Skeletal muscle satellite cell (primary cell): ENCODE measurements around the gene IL1RAPL2.

Experiments
- H3K27me3 ChIP-seq: 2 replicates; pipeline ENCODE4 v1.7.0; 2013; ENCODE audit warnings: low read length; ENCODE audit not compliant: control insufficient read depth, insufficient read depth
- H3K36me3 ChIP-seq: 2 replicates; pipeline ENCODE4 v1.7.0; 2013; ENCODE audit warnings: mild to moderate bottlenecking, control low read depth, low read length; ENCODE audit not compliant: insufficient read depth
- H3K4me1 ChIP-seq: 2 replicates; pipeline ENCODE4 v1.7.0; 2013; ENCODE audit warnings: low read length; ENCODE audit not compliant: control insufficient read depth, insufficient read depth
- H3K4me2 ChIP-seq: 2 replicates; pipeline ENCODE4 v1.7.0; 2013; ENCODE audit warnings: mild to moderate bottlenecking, low read length
- H3K4me3 ChIP-seq: 2 replicates; pipeline ENCODE4 v1.7.0; 2013; ENCODE audit warnings: low read length
- H3K9ac ChIP-seq: 2 replicates; pipeline ENCODE4 v1.7.0; 2013; ENCODE audit warnings: mild to moderate bottlenecking, low read depth, low read length, moderate library complexity
- H3K9me3 ChIP-seq: replicated peaks from 2 replicates; pipeline ENCODE4 v1.7.0; 2013; ENCODE audit warnings: mild to moderate bottlenecking, control low read depth, low read length

IL1RAPL2 gene

GRCh38 chrX:105703876-105704275, 1137.9 kb downstream of the IL1RAPL2 start:
- peaks cover 13% of the 10 kb centered on the region for H3K4me1 ChIP-seq
- no peaks in the 10 kb centered on the region for H3K36me3 ChIP-seq
- no peak overlapping the region for H3K4me2 ChIP-seq
- no peak overlapping the region for H3K9ac ChIP-seq
- H3K9me3 ChIP-seq: no peaks in the 10 kb centered on the region
- H3K4me3 ChIP-seq: no peak overlapping the region
- H3K27me3 ChIP-seq: peaks cover 3% of the 10 kb centered on the region

GRCh38 chrX:105706041-105706440, 1140.0 kb downstream of the IL1RAPL2 start:
- Histone ChIP-seq H3K4me2 (no peak overlapping the region), H3K9me3 (no peaks in the 10 kb centered on the region), H3K9ac (no peak overlapping the region), H3K4me1 (peaks cover 6% of the 10 kb centered on the region), H3K36me3 (no peaks in the 10 kb centered on the region), H3K4me3 (no peak overlapping the region), H3K27me3 (peaks cover 6% of the 10 kb centered on the region)

- Histone ChIP-seq H3K9ac (no peak overlapping the region), H3K9me3 (no peaks in the 10 kb centered on the region), H3K4me1 (no peaks in the 10 kb centered on the region), H3K27me3 (peaks cover 7% of the 10 kb centered on the region), H3K36me3 (no peaks in the 10 kb centered on the region), H3K4me2 (no peak overlapping the region), H3K4me3 (no peak overlapping the region)
These were observed 1145.8 kb downstream of the IL1RAPL2 start for GRCh38 chrX:105711805-105712204.

- H3K4me2 ChIP-seq: no peak overlapping the region
- no peaks in the 10 kb centered on the region for H3K4me1 ChIP-seq
- peaks cover 5% of the 10 kb centered on the region for H3K27me3 ChIP-seq
These were observed 1149.7 kb downstream of the IL1RAPL2 start for GRCh38 chrX:105715746-105716145.

GRCh38 chrX:105723966-105724735, 1158.2 kb downstream of the IL1RAPL2 start:
- no peak overlapping the region for H3K4me2 ChIP-seq
- H3K9ac ChIP-seq: no peak overlapping the region
- peaks cover 25% of the 10 kb centered on the region for H3K27me3 ChIP-seq
- no peaks in the 10 kb centered on the region for H3K4me1 ChIP-seq
- H3K4me3 ChIP-seq: no peak overlapping the region
- H3K36me3 ChIP-seq: no peaks in the 10 kb centered on the region
- no peaks in the 10 kb centered on the region for H3K9me3 ChIP-seq

More at GRCh38 chrX:105715746-105716145, 1149.7 kb downstream of the IL1RAPL2 start:
- Histone ChIP-seq H3K36me3 (no peaks in the 10 kb centered on the region), H3K4me3 (no peak overlapping the region), H3K9me3 (no peaks in the 10 kb centered on the region), H3K9ac (no peak overlapping the region)

GRCh38 chrX:105725228-105725627, 1159.2 kb downstream of the IL1RAPL2 start:
- no peak overlapping the region for H3K4me2 ChIP-seq
- H3K27me3 ChIP-seq: peaks cover 25% of the 10 kb centered on the region
- H3K36me3 ChIP-seq: no peaks in the 10 kb centered on the region
- H3K4me1 ChIP-seq: no peaks in the 10 kb centered on the region
- no peaks in the 10 kb centered on the region for H3K9me3 ChIP-seq
- no peak overlapping the region for H3K4me3 ChIP-seq
- no peak overlapping the region for H3K9ac ChIP-seq

GRCh38 chrX:105738162-105738561, 1172.2 kb downstream of the IL1RAPL2 start:
- Histone ChIP-seq H3K36me3 (no peaks in the 10 kb centered on the region), H3K4me3 (no peak overlapping the region), H3K27me3 (peaks cover 21% of the 10 kb centered on the region), H3K4me1 (no peaks in the 10 kb centered on the region), H3K9me3 (no peaks in the 10 kb centered on the region), H3K9ac (no peak overlapping the region), H3K4me2 (no peak overlapping the region)

GRCh38 chrX:105744291-105744690, 1178.3 kb downstream of the IL1RAPL2 start:
- Histone ChIP-seq H3K36me3 (no peaks in the 10 kb centered on the region), H3K9me3 (no peaks in the 10 kb centered on the region), H3K9ac (no peak overlapping the region), H3K4me1 (no peaks in the 10 kb centered on the region), H3K27me3 (peaks cover 22% of the 10 kb centered on the region), H3K4me3 (no peak overlapping the region), H3K4me2 (no peak overlapping the region)

GRCh38 chrX:105744946-105745345, 1178.9 kb downstream of the IL1RAPL2 start:
- Histone ChIP-seq H3K4me1 (no peaks in the 10 kb centered on the region), H3K36me3 (no peaks in the 10 kb centered on the region), H3K4me3 (no peak overlapping the region), H3K9me3 (no peaks in the 10 kb centered on the region), H3K27me3 (peaks cover 22% of the 10 kb centered on the region), H3K4me2 (no peak overlapping the region), H3K9ac (no peak overlapping the region)

- no peaks in the 10 kb centered on the region for H3K36me3 ChIP-seq
- H3K9me3 ChIP-seq: no peaks in the 10 kb centered on the region
- H3K9ac ChIP-seq: no peak overlapping the region
- no peaks in the 10 kb centered on the region for H3K4me1 ChIP-seq
- peaks cover 22% of the 10 kb centered on the region for H3K27me3 ChIP-seq
- no peak overlapping the region for H3K4me2 ChIP-seq
- no peak overlapping the region for H3K4me3 ChIP-seq
These were observed 1179.9 kb downstream of the IL1RAPL2 start for GRCh38 chrX:105745863-105746262.

GRCh38 chrX:105752338-105752956, 1186.4 kb downstream of the IL1RAPL2 start:
- Histone ChIP-seq H3K9me3 (no peaks in the 10 kb centered on the region), H3K9ac (no peak overlapping the region), H3K4me3 (no peak overlapping the region), H3K36me3 (no peaks in the 10 kb centered on the region), H3K4me1 (no peaks in the 10 kb centered on the region), H3K27me3 (peaks cover 12% of the 10 kb centered on the region), H3K4me2 (no peak overlapping the region)

GRCh38 chrX:105753411-105753810, 1187.4 kb downstream of the IL1RAPL2 start:
- Histone ChIP-seq H3K4me3 (no peak overlapping the region), H3K36me3 (no peaks in the 10 kb centered on the region), H3K4me2 (no peak overlapping the region), H3K9me3 (no peaks in the 10 kb centered on the region), H3K4me1 (no peaks in the 10 kb centered on the region), H3K27me3 (peaks cover 12% of the 10 kb centered on the region), H3K9ac (no peak overlapping the region)
